HG03432 (cell line): ENCODE data around the gene GPR87.

ENCODE experiments used
- ATAC-seq: cut with Tn5 transposase; IDR thresholded peaks from one replicate; pipeline ENCODE4 v1.9.1; 2021; ENCODE audit warnings: mild to moderate bottlenecking, moderate library complexity; ENCODE audit not compliant: unreplicated experiment

The GPR87 gene

GRCh38 chr3:151318313-151318712, 1.7 kb upstream of the GPR87 start:
- ATAC-seq: no peak

DNA sequence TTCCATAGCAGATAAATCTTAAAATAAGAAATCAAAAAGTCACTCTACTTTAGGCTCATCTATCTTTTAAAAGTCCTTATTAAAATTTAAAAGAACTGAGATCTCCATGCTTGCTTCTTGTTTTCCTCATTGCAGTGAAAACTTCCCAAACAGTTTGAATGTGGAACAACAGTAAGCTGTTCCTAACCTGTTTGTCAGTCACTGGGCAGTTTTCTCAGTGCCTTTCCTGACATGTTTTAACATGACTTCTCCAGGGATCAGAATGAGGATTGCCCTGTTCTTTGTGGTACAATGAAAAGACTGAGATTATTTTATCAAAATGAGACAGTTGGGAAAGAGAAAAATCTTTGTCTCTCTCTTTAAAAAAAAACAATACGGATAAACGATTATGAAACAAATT, 774 bp downstream of the GPR87 start:
- no peak for ATAC-seq

- ATAC-seq: no peak
These were observed 1.5 kb downstream of the GPR87 start for GRCh38 chr3:151315136-151315535.

GRCh38 chr3:151314593-151314992, 2.0 kb downstream of the GPR87 start:
- ATAC-seq: no peak

DNA sequence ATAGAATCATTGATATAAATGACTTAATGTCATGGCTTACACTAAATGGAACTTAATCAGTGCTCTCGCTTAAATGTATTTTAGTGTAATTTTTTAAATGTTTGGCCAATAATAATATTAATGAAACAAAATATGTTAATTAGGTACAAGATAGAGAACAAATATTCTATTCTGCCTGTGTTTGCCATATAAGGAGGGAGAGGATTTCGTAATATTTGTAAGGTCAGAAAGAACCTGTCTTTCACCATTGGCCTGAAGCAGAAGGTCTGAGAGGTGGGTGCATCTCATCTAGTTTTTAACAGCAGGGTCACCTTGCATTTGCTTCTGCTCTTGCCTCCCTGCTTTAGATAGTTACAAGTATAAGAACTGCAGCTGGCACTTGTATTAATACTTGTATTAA, 2.5 kb downstream of the GPR87 start:
- no peak for ATAC-seq

- ATAC-seq: no peak
These were observed 3.6 kb downstream of the GPR87 start for GRCh38 chr3:151312972-151313371.

GRCh38 chr3:151309566-151309965, 7.1 kb downstream of the GPR87 start:
- no peak for ATAC-seq

- no peak for ATAC-seq
These were observed 8.8 kb downstream of the GPR87 start for GRCh38 chr3:151307583-151308488.

- no peak for ATAC-seq
These were observed 9.5 kb downstream of the GPR87 start for GRCh38 chr3:151307131-151307530.

DNA sequence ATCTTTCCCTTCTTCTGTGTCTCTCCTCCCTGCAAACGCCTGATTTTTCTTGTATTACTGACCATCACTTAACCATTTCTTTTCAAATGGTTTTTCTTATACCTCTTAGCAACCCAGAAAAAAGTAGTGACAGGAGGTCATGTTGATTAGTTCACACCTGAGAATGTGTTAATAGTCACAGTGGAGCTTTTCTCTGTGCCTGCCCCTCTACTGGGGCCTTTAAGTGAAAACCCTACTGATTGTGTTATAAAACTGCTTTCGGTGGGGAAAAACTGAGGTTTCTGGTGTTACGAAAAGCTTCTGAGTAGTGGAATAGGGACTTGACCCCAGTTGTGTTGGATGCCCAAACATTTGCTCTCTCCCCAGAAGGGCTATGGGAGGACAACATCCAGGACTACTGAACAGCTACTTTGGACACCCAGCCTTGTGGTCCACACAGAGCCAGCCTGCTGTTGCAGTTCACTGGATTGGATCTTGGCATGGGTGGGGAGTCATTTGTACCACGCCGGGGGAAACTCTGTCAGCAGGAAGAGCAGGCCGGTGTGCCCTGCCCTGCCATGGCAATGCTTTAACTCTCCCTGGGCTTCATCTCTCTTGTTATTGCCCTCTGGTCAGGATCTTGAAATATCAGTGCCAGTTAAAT, 10.3 kb downstream of the GPR87 start:
- no peak for ATAC-seq

GRCh38 chr3:151305775-151306151, 10.9 kb downstream of the GPR87 start:
- no peak for ATAC-seq

DNA sequence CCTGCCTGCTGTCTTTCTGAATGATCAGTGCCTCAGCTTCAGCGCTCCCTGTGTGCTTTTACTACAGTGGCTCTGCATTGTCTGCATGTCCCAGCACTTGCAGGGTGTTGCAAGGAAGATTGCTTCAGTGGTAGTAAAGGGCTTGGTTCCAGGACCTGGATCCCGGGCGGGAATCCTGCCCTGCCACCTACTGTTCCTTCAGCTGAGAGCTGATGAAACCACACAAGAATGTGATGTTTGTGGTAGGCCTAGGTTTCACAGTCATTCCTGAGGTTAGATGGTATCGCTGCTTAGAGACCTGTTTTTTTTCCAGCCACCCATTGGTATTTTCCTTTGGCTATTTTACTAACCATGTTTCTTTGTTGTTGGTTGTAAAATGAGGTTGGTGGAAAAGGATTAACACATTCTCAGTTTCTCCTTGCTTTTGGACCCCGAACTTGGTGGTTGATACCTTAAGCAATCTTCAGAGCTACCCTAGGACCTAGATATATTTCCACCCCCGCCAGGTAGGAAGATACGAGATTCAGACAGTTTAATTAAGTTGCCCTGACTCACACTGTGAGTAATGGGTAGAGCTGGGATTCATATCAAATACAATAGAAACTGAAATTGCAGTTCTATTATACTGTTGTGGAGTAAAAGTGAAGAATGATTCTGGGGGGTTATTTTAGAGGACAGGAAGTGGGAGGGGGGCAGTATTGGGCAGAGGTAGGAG, 11.4 kb downstream of the GPR87 start:
- ATAC-seq: no peak

DNA sequence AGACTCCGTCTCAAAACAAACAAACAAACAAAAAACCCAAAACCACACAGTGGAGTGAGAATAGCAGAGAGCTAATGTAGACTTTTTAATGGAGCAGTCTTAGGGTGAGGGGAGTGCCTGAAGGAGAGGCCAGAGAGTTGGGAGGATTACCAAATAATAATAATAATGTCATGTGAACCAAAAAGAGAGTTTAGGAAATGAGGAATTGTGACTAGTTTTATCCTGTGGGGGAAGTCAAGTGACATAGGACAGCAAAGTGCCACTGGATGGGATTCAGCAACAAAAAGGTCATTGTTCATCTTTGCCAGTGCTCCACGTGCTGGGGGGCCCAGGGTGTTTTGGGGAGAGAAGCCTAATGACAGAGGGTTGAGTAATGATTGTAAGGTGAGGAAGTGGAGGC, 12.9 kb downstream of the GPR87 start:
- ATAC-seq: no peak

- ATAC-seq: no peak
These were observed 14.8 kb downstream of the GPR87 start for GRCh38 chr3:151301787-151302186.

DNA sequence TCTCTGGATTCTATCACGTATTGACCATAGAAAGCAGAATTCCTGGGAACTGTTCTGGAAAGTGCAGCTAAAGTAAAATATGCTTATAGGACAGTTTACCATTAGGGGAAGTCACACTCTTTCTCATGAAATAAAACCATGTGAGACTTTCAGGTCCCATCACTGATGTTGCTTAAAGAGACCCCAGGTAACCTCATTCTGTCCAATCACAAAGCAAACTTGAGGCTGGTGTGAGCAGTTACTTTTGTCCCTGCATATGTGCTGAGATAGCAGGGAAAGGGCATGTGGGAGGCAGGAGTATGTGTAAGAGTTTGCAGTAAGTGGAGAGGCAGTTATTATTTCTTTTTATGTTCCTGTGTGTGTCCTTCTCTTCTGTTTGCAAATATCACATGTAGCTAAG, 16.1 kb downstream of the GPR87 start:
- ATAC-seq: no peak

GRCh38 chr3:151299006-151299405, 17.6 kb downstream of the GPR87 start:
- ATAC-seq: no peak

GRCh38 chr3:151297429-151297828, 19.2 kb downstream of the GPR87 start:
- ATAC-seq: no peak

GRCh38 chr3:151296226-151296625, 20.4 kb downstream of the GPR87 start:
- no peak for ATAC-seq

GRCh38 chr3:151293127-151293526, 23.5 kb downstream of the GPR87 start:
- no peak for ATAC-seq

- ATAC-seq: no peak
These were observed 25.9 kb downstream of the GPR87 start for GRCh38 chr3:151290673-151291072.

DNA sequence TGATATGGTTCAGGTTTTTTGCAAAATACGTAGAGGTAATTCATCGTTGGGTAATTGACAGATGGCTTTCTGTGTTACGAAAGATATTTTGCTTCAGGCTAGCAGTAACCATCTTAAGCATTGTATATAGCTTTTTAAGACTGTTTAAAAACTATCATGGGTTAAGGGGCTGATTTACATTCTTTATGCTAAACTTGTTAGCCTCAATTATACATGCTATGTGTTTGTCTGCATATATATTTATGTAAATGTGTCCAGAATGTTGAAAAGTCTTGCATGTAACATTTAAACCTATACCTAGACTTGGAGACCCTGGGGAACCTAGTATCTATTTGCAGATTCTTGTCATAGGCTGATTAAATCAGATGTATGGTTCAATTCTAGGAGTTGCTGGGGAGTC, 27.2 kb downstream of the GPR87 start:
- no peak for ATAC-seq

- no peak for ATAC-seq
These were observed 30.7 kb downstream of the GPR87 start for GRCh38 chr3:151285940-151286339.
